ENCODE measurements around the gene OR10H5.
"Not testable (repeated sequence)": the region's sequence is repeated elsewhere in the genome, so short reads cannot be mapped to it uniquely, and the experiment has no call there.

GRCh38 chr19:15834232-15834631 is 46.8 kb downstream of the OR10H5 start:
- TF ChIP-seq TCF7 (IDR thresholded peaks at IDR 0.05; ENCODE audit: borderline replicate concordance); TAF1 (IDR thresholded peaks at IDR 0.05; ENCODE audit: borderline replicate concordance, low read depth, low read length); NRF1 (conservative IDR thresholded peaks at IDR 0.05; ENCODE audit: low read depth, low read length); FOXK2 (IDR thresholded peaks at IDR 0.05); CTCF (IDR thresholded peaks at IDR 0.05 in 2 of 3, conservative IDR thresholded peaks at IDR 0.05 in 1 of 3; ENCODE audit: control insufficient read depth in 2 of 3, extremely low read depth in 1 of 3, insufficient read depth in 1 of 3, low read depth in 3 of 3, low read length in 3 of 3); POLR2AphosphoS5 (IDR thresholded peaks at IDR 0.05; ENCODE audit: low read length); ZNF384 (IDR thresholded peaks at IDR 0.05; ENCODE audit: borderline replicate concordance, low read depth, low read length); FOS (IDR thresholded peaks at IDR 0.05; ENCODE audit: borderline replicate concordance, extremely low read depth, insufficient read length); POLR2A (IDR thresholded peaks at IDR 0.05; ENCODE audit: low read depth, low read length); ZNF274 (IDR thresholded peaks at IDR 0.05; ENCODE audit: insufficient read depth, insufficient read length): not testable (repeated sequence)
- TF ChIP-seq, protein P1, sequence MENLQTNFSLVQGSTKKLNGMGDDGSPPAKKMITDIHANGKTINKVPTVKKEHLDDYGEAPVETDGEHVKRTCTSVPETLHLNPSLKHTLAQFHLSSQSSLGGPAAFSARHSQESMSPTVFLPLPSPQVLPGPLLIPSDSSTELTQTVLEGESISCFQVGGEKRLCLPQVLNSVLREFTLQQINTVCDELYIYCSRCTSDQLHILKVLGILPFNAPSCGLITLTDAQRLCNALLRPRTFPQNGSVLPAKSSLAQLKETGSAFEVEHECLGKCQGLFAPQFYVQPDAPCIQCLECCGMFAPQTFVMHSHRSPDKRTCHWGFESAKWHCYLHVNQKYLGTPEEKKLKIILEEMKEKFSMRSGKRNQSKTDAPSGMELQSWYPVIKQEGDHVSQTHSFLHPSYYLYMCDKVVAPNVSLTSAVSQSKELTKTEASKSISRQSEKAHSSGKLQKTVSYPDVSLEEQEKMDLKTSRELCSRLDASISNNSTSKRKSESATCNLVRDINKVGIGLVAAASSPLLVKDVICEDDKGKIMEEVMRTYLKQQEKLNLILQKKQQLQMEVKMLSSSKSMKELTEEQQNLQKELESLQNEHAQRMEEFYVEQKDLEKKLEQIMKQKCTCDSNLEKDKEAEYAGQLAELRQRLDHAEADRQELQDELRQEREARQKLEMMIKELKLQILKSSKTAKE (IDR thresholded peaks at IDR 0.05; ENCODE audit: low read depth, poor library complexity, severe bottlenecking) = not testable (repeated sequence)
